ENCODE results near the gene LDLRAD4.

- TF ChIP-seq CTCF (IDR thresholded peaks at IDR 0.05; ENCODE audit: insufficient read depth, low read length) = no peak
- no peak for TF ChIP-seq POLR2AphosphoS5 (IDR thresholded peaks at IDR 0.05; ENCODE audit: low read depth)
- no peak for TF ChIP-seq SPI1 (IDR thresholded peaks at IDR 0.05; ENCODE audit: borderline replicate concordance, low read depth)
Measured at GRCh38 chr18:13513481-13513880, 294.9 kb downstream of the LDLRAD4 start.

All from HL-60 (cell line).